HG03565 (cell line): ENCODE measurements around the gene SLFNL1.

Experiments used
- ATAC-seq: cut with Tn5 transposase; IDR thresholded peaks from one replicate; pipeline ENCODE4 v1.9.1; 2021; ENCODE audit warnings: mild to moderate bottlenecking, moderate library complexity; ENCODE audit not compliant: unreplicated experiment

Gene SLFNL1

DNA sequence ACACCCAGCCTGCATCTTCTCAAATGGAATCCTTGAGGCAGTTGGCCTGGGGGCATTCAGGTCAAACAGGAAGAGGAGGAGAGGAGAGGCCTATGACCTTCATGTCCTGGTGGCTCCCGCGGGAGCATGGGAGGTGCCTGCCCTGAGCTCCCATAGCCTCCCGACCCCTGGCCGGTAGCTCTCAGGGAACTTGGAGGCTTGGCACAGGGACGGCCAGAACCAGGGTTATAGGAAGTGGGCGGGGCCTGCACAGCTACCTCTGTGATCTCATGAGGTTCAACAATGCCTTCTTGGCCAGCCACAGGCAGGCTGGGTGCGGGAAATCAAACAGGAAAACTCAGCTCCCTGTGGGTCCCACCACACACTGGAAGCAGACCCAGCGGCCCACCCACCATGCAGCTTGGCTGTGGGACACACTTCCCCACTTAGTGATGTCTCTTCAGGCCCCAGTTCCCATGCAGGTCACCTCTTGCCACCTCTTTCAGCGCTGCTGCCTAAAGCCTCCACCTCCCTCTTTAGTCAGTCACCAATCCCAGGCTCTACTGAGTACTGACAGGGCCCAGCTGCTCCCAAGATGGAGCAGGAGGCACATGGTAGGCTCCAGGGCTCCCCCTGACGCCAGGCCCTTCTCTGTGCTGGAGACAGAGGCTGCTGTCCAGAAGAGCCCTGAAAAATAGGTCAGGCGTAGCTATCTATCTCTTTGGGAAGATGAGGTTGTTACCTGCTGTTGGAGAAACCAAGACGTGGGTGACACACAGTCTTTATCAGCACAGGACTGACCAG, at the start of gene SLFNL1:
Gene SLFNL1, minus strand, starts transcription at position 200 of the 783 bp plus-strand sequence. CDS start 1,065 bp downstream, outside the sequence.
- no peak for ATAC-seq

GRCh38 chr1:41056907-41057306, 35.4 kb upstream of the SLFNL1 start:
- ATAC-seq: no peak

GRCh38 chr1:41053316-41053715, 31.8 kb upstream of the SLFNL1 start:
- ATAC-seq: no peak

- no peak for ATAC-seq
Observed at GRCh38 chr1:41051022-41051421, 29.5 kb upstream of the SLFNL1 start.

DNA sequence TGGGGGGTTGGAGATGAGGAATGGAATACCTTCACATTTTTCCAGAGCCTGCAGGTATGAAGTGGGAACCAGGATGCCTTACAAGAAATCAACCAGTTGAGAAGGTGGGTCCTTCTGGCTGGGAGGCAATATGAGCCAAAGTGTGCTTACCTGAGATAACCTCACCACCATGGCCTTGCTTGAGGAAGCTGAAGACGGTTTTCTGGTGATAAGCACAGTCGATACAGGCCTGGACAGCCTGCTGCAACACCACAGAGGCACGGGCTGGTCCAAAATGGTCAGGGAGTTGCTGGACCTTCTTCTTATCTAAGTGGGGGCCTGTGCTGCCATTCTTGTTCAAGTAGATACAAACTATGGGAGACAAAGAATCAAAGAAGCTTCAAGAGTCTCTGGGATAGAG, 27.0 kb upstream of the SLFNL1 start:
- no peak for ATAC-seq

DNA sequence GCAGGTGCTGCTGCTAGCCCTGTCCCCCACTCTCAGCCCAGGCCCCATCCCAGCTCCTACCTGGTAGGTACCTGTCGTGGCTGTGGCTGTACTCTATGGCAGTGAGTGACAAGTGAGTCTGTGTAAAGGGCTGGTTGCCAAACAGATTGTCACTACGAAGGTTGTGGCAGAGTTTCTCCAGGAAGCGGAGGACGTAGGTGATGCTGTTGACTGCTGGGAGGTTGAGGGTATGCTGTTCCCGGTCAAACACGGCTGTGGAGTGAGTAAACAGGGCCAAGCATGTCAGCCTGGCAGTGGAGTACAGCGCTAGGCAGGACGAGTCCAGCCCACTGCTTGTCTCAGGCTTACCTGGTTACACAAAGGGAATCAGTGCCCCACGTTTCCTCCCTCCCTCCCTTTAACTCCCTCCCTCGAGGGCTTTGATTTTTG, 24.8 kb upstream of the SLFNL1 start:
- ATAC-seq: no peak

- no peak for ATAC-seq
Observed at GRCh38 chr1:41045740-41046139, 24.2 kb upstream of the SLFNL1 start.

GRCh38 chr1:41044187-41044586, 22.7 kb upstream of the SLFNL1 start:
- no peak for ATAC-seq

DNA sequence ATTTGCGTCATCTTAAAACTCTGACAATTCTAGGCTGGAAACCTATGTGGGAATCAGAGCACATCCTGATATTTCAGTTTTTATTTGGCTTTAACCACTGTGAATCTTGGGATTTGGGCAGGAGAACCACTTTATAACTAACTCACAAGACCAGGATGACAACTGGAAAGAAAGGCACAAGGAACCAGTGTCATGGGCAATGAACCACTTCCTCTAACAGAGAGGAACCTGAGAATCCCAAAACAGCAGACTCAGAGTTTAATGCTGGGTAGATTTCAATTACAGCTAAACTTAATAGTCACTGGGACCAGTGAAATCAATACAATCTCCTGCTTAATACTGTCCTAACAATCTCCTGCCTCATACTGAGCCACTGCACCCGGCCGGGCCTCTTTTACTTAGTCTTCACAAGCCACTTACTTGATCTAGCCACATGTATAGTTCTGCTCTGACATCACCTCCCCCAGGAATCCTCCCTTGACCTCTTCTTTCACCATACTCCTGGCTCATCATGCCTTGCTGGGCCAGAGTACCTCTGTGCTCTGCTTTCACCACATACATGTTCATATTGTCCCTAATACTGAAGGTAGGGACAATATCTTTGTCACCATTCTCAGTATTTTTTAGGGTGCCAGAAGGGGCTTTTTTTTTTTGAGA, 20.2 kb upstream of the SLFNL1 start:
- no peak for ATAC-seq

DNA sequence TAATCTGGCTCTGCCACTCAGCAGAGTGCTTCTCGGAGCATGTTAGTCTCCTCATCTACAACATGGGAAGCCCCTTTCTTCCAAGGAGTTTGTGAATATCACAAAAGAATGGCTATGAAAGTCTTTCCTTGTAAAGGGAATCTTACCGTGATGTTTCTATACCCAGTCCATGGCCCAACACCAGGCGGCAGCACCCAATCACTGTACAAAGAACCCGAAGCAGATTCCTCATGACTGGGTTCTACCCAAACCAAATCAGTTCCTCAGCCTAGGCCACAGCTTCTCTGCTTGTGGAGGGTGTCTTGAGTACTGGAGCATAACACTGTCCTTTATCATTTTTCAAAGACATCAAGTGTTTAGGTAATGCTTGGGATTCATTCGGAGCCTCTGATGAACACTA, 16.6 kb upstream of the SLFNL1 start:
- ATAC-seq: no peak

DNA sequence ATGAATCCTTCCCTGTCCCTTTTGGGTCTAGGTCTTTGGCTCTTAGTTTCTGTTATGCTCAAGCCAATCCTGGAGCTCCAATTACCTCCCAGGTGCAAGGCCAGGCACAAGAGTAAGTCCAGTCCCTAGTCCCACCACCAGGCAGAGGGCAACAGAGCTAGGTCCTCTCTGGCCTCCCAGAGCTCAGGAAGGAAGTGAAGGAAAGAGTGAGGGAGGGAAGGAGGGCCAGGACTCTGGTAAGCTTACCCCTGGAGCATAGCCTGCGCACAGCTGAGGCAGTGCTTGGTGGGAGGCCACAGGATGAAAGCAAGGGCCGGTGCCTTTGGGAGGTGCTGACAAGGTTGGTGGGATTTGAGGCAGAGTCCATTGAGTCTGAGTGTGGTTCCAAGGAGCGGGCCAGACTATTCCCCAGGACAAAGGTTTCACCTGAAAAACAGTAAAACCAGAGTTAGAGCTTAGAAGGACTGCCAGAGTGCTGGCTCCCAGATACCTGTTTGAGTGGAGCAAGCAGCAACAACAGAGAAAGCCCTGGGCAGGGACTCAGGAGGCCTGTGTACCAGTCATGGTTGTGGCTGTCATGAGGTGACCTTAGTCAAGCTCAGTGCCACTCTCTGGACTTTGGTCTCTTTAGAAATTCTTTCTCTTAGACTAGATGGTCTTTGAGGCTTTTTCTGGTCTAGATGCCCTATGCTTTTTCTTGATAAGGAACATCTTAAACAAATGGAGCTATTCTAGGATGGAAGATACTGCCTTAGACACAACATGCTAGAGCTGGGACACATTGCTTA, 15.8 kb upstream of the SLFNL1 start:
- ATAC-seq: no peak

DNA sequence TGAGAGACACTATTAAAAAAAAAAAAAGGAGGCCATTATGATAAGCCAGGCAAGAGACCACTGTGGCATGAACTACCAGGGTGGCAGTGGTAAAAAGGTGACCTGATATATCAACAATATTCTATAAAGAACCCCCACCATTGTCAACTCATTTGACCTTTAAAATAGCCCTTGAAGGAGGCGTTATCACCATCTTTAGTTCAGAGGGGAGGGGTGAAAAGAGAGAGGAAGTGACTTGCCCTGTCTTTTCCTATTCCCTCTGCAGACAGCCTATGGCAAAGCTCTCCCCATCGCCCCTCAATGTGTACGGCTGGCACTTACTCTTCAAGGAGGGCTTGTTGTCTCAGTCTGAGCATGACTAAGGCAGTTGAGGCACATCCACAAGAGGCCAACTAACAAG, 11.7 kb upstream of the SLFNL1 start:
- no peak for ATAC-seq

GRCh38 chr1:41032147-41032546, 10.6 kb upstream of the SLFNL1 start:
- ATAC-seq: no peak

DNA sequence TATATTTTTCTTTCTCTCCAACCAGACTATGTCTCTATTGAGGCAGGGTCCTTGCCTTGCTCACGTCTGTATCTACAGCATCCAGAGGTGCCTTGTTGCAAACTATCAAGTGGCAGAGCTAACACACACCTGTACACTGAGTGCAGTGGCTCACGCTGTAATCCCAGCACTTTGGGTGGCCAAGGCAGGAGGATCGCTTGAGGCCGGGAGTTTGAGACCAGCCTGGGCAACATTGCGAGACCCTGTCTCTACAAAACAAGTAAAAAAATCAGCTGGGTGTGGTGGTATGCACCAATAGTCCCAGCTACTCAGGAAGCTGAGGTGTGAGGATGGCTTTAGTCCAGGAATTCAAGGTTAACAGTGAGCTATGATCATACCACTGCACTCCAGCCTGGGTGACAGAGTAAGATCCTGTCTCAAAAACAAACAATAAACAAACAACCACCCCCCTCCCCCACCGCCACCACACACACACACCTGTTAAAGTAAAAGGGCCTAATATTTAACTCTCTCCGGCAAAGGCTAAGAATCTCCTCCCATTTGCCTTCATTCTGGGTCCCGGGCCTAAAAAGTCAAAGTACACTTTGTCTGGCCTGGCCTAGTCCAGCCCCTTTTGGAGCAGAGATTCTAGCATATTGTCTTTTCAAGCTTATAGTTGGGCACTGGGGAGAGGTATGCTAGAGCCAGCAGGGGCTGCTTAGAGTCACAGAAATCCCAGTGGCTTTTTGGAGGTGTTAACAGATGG, 9.5 kb upstream of the SLFNL1 start:
- no peak for ATAC-seq

DNA sequence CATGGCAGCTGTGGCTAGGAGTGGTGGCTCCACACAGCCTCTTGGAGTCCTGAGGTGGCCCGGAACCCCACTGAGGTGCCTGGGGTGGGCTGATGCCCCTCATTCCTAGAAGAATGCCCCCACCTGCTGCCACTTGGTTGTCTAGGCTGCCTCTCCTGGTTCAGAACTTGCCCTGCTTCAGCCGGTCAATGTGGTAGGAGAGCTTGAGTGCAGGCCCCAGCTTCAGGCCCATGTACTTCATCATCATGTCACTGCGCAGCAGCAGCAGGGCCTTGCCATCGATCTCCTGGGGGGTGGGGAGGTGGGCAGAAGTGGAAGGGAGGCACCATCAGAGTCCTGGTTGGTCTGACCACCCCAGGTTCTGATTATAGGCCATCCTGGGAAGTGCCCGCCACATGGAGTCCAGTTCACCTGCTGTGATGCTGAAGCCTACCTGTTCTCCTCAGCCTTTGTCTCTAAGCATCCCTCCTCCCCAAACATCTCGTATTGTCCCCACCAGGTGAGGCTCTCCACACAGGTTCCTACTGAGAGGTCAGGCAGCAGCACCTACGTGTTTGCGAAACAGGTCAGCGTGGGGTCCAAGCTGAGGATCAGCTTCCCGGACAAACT, 6.6 kb upstream of the SLFNL1 start:
- no peak for ATAC-seq

DNA sequence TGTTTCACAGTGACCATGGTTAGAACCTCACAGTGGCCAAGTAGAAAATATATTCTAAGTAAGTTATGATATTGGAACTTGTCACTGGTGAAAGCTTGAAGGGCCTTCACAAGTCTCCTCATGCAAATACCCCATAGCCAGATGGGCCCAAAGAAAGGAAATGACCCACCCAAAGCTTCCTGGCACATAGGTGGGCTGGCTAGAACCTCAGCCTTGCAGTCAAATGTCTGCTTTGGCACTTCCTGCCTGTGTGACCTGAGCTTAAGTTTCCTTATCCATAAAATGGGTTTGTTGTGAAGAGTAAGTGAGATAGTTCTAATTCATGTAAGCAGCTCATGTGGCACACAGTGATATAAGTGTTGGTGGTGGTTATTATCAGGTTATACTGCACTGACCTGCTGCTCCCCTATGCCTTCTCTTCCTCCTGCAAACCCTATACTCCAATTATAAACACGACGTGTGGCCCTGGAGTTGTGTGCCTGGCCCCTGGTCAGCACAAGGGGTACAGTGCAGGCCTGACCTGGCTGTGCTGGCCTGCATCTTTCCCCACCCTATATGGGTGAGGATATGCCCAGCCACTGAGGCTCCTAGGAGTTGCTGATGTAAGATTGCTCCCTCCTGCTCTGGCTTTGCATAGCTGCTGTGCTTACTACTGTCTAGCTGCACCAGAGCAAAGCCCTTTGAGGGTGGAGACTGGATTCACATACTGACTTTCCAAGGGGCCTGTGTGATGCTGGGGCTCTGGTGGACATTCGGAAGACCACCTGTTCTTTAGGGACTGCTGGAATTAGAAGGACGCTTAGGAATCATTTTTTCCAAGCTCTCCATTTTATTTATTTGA, 4.7 kb upstream of the SLFNL1 start:
- ATAC-seq: no peak

DNA sequence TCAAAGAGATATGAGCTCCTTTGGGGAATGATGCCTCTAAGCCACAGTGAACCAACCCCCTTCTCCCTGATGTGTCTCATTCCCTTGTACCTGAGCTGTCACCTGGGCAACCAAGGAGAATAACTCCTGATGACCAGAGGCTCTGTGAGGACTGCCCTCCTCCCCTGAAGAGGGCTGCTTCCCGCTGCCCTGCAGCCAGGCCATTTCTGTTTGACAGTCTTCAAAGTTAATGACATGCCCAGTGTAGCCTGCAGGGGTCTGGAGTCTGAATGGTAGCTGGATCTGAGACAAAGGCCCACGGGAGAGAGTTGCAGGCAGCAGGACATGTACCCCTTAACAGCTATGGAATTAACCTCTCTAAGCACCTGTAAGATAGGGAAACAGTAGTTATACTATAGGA, 3.4 kb upstream of the SLFNL1 start:
- ATAC-seq: no peak

GRCh38 chr1:41023279-41023990, 1.9 kb upstream of the SLFNL1 start:
- ATAC-seq: no peak

DNA sequence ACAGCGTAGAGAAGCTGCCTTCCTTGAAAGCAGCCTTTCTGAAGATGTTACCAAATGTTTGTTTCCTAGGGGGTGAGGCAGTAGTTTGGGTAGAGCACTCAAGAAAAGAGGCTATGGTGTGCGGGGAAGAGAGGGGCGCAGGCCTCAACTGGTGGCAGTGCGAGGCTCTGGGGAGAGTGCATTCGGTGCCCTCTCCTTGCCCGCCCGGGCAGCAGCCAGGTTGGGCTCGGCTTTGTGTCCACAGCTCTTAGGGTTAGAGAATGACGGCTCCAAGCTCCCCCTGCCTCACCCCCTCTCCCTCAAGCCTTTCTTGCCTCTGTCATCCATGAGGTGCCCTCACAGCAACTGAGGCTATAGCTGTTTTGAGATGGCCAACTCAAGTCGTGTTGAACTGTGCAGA, 899 bp upstream of the SLFNL1 start:
- ATAC-seq: no peak
